ENCODE results near the gene EDEM3.
"Not testable (repeated sequence)": the region's sequence is repeated elsewhere in the genome, so short reads cannot be mapped to it uniquely, and the experiment has no call there.

The EDEM3 gene

DNA sequence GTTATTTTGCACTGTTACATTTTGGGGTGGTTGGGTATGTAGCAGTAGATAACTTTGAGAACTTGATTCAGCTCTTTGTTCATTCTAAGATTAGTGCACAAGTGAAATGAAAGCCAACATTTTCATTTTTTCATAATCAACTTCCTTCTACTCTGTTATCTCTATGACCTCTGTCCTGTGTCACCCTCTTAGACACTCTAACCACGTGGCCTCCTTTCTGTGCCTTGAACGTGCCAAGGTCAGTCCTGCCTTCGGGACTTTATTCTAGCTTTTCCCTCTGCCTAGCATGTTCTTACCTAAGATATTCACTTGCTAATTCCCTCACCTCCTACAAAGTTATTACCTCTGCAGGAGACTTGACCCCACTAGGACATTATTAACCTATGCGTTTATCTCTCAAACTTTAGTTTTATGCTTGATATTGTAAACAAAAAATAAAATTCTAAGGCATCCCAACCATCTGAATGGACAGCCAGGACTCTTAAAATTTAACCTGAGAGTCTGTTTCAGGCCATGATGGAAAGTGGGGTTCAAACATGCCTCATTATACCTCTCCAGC is 19.2 kb upstream of the EDEM3 start:
- DNase-seq, result no peak
- in situ Hi-C loops (cut with MboI; ENCODE audit: low pct_unique_long_range_greater_than_20kb, low sequenced_read_pairs), result no loop called here

DNA sequence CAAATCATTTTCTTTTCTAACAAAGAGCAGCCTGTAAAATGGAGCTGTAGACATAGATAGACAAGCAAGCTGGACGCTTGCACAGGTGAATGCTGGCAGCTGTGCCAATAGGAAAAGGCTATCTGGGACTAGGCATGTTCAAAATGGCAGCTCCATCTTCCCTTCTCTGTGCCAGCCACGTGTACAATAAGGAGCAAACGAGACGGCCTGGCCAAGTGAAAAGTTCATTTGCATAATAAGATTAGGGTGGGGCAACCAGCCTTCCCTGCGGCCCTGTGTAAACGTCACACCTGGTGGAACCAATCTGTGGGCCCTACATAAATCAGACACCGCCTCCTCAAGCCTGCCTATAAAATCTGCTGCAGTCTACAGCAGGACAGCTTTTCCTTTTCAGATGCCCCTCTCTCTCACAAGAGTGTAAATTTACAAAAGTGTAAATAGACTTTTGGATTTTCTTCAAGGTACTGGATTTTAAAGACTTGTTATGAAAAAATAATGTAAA is 16.6 kb upstream of the EDEM3 start:
- in situ Hi-C loops (cut with MboI; ENCODE audit: low pct_unique_long_range_greater_than_20kb, low sequenced_read_pairs), result no loop called here
- no peak for DNase-seq

DNA sequence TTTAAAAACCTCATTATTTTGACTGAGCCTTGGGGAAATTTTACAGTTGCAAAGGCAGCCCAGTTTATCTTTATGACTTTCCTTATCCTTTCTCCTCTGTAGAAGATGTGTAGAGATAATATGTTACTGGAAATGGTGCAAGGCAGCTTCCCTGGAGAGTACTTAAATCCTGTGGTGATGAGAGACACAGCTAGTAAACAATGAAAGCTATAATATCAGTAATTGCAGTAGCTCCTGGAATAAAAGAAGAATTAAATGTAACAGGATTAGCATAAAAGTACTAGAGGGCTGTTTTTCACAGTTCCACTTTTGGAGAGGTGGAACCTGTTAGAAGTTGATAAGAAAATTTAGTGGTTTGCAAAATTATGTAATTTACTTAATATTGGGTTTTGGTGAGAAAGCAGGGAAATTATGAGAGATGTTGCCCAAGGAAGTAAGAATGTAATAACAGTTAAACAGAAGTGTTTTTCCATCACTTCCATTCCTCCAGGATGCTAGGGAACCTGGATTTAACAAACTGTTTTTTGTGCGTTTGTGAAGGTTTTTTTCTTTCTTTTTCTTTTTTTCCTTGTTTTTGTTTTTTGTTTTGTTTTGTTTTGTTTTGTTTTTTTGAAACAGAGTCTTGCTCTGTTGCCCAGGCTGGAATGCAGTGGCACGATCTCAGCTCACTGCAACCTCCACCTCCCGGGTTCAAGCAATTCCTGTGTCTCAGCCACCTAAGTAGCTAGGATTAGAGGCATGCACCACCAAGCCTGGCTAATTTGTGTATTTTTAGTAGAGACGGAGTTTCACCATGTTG is 15.7 kb upstream of the EDEM3 start:
- in situ Hi-C loops (cut with MboI; ENCODE audit: low pct_unique_long_range_greater_than_20kb, low sequenced_read_pairs), result no loop called here
- DNase-seq, result no peak

DNA sequence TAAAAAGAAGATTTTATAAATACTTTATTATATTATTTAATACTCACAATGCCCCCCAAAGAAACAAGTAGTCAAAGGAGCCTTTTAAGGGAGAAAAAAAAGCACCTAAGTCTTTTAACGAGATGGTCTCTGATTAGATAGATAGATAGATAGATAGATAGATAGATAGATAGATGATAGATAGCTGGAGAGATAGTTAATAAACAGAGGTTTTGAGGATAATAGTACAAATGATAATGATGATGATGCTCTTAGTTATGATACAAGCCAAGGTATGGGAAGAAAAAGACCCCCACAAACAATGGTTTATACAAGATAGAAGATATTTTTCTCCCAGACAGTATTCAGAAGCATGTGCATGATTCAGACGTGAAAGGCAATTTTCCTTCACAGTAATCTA is 14.6 kb upstream of the EDEM3 start:
- no peak for DNase-seq
- in situ Hi-C loops (cut with MboI; ENCODE audit: low pct_unique_long_range_greater_than_20kb, low sequenced_read_pairs), result no loop called here

DNA sequence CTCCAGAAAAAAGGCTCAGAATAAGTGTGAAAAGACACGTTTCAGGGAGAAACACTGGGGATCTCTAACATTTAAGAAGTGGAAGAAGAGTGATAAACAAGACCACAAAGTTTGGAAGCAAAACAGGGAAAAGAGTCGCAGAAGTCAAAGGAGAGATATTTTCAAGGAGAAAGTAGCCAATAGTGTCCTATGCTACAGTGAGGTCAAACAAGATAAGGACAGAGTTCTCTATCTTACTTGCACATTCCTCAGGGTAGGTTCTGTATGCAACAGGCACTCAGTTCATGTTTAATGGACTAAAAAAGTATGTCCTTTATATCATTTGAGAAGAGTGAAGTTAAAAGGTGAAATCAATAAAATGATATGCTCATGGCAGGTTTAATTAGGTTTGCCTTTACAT is 13.8 kb upstream of the EDEM3 start:
- no peak for DNase-seq
- in situ Hi-C loops (cut with MboI; ENCODE audit: low pct_unique_long_range_greater_than_20kb, low sequenced_read_pairs), result no loop called here

DNA sequence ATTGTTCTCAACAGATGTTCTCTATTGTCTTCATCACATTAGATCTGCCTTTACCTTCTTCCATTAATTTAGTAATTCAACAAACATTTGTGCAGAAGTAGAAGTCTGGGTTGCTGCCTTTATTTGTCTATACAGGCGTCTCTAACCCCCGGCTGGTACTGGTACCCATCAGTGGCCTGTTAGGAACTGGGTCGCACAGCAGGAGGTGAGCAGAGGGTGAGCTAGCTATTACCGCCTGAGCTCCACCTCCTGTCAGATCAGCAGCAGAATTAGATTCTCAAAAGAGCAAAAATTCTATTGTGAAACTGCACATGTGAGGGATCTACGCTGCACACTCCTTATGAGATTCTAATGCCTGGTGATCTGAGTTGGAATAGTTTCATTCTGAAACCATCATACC is 12.9 kb upstream of the EDEM3 start:
- in situ Hi-C loops (cut with MboI; ENCODE audit: low pct_unique_long_range_greater_than_20kb, low sequenced_read_pairs), result no loop called here
- DNase-seq, result no peak

DNA sequence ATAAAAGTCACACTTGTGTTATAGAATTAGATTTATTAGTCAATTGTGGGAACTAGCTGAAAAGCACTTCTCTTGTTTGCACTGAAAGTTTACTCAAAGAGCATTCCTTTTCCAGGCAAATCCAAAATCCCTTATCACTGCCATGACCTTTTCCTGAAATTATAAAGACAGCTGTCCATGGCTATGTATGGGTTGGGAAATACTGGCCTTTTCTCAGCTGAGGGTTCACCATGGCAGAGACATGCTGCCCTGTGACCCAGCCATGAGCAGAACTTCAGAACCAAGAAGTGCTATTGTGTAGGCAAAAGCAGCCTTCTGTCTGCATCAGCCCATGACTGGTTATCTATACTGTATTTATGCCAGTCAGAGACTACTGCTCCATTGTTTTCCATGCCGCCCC is 9.8 kb upstream of the EDEM3 start:
- no peak for DNase-seq
- in situ Hi-C loops (cut with MboI; ENCODE audit: low pct_unique_long_range_greater_than_20kb, low sequenced_read_pairs), result no loop called here

DNA sequence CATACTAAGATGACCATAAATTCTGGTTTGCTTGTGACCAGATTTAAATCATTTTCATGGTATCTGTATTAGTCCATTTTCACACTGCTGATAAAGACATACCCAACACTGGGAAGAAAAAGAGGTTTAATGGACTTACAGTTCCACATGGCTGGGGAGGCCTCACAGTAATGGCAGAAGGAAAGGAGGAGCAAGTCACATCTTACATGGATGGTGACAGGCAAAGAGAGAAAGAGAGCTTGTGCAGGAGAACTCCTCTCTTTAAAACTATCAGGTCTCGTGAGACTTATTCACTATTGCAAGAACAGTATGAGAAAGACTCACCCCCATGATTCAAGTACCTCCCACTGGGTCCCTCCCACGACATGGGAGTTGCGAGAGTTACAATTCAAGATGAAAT is 8.9 kb upstream of the EDEM3 start:
- DNase-seq; in situ Hi-C loops (cut with MboI; ENCODE audit: low pct_unique_long_range_greater_than_20kb, low sequenced_read_pairs): not testable (repeated sequence)

DNA sequence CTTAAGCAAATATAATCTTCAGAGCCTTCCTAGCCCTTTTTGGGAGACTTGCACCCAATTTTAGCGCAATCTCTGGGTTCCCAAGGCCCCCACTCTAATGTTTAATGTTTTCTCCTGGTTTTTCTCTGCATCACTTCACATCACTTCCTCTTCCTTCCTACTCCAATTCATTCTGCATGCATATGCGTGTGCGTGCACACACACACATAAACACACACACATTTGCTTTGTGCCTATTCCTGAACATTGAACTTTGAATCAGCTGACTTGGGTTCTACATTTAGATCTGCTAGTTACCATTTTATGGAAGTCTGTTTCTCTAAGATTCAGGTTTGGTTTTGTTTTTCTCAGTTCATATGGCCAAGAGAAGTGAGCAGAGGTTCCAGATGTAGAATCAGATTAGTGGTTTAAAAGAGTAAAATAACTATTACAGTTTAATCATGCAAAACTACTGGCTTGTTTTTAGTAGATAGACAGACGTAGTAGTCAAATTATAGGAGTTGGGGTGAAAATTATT is 7.4 kb upstream of the EDEM3 start:
- DNase-seq, result no peak
- in situ Hi-C loops (cut with MboI; ENCODE audit: low pct_unique_long_range_greater_than_20kb, low sequenced_read_pairs), result no loop called here

DNA sequence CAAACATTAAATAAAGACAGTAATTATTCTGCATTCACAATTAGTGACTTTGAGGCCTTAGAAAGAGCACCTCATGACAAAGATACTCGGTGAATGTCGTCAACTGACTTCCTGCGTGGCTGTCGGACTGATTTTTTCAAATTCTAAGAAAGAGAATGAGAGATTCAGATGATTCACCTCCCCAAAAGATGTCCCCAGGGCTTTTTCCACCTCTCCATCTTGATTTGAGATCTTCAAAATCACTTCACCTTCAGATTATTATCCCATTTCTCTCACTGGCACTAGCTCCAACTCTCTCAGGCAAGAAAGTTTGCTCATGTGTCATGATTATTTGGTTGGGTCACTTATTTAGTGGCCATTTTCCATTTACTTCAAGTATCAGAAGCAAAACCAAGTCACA is 5.0 kb upstream of the EDEM3 start:
- in situ Hi-C loops (cut with MboI; ENCODE audit: low pct_unique_long_range_greater_than_20kb, low sequenced_read_pairs), result no loop called here
- DNase-seq, result no peak

DNA sequence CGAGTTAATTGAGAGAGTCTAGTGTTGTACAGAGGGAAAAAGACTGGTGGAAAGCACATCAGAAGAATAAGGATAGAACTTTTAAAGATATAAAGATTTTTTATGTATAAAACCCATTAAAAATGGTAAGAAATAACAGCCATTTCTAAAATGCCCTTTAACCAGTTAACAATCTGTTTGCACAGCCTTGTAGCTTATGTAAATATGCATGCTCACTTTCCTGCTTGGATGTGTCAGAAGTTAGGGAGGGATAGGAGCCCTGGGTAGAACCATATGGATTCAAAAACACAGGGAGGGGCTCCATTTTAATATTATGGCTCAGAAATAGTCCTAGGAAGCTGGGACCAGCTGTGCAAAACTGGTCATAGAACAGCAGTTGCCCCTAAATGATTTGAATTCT is 4.5 kb upstream of the EDEM3 start:
- in situ Hi-C loops (cut with MboI; ENCODE audit: low pct_unique_long_range_greater_than_20kb, low sequenced_read_pairs), result no loop called here
- no peak for DNase-seq

DNA sequence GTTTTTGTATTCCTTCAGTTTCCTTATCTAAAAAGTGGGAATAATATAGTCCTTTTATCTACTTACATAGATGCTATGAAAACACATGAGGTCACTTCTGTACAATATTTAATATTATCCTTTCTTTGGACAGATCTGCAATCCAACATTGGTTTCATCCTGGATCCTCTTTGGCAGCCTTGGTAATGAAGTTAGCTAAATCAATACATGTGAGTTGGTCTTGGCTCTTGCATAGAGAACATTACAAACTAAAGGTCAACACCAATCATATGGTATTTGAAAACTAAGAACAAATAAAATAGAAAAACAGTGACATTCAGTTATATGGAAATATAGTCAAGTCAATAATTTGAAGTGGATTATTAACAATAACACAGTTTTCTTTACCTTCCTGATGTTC is 3.2 kb upstream of the EDEM3 start:
- no peak for DNase-seq
- in situ Hi-C loops (cut with MboI; ENCODE audit: low pct_unique_long_range_greater_than_20kb, low sequenced_read_pairs), result no loop called here

DNA sequence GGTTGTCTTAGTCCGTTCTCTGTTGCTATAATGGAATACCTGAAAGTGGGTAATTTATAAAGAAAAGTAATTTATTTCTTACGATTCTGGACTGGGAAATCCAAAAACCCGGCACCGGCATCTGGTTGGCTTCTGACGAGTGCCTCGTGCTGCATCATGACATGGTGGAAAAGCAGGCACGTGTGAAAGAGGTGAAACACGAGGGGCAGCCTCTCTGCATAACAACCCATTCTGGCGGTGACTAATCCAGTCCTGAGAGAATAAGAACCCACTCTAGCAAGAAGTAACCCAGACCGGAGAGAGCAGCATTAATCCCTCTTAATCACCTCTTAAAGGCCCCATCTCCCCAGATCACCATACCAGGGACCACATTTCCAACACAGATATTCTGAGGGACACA is 2.7 kb upstream of the EDEM3 start:
- in situ Hi-C loops (cut with MboI; ENCODE audit: low pct_unique_long_range_greater_than_20kb, low sequenced_read_pairs), result no loop called here
- no peak for DNase-seq

DNA sequence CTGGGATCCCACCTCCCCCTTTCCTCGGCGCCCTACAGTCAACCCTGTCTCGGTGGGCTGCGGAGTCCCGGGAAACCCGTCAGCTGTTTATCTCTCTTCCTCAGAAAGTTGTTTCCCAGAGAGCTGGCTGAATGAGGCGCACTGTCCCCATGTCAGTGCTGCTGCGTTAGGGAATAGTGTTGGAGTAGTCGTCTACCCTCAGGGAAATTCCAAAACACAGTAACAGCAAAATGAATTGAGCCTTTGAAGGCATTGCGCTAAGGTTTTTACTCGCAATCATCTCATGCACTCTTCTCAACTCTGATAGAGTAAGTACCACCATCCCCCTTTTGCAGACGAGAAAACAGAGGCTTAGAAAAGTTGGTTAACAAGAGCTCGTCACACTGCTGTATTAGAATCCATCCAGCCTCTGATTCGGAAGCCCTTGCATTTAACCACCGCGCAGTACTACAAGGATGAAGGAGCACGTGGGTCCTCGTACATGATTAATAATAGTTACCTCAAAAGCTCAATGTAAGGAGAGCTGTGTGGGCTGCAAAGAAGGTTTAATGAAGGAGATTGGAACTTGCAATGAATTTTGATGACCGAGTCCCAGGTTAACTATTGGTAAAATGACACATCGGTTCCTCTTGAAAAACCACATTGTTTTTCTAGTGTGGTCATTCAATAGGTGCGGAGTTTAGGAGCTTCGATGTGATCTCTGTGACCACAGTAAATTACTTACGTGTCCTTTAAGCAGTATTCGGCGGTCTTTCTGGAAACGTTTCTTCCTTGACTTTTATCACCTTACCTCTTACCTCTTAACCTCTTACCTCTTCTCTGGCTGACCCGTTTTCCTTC is 788 bp upstream of the EDEM3 start:
- DNase-seq, result peak; percentile 54
- in situ Hi-C loops (cut with MboI; ENCODE audit: low pct_unique_long_range_greater_than_20kb, low sequenced_read_pairs), result no loop called here

DNA sequence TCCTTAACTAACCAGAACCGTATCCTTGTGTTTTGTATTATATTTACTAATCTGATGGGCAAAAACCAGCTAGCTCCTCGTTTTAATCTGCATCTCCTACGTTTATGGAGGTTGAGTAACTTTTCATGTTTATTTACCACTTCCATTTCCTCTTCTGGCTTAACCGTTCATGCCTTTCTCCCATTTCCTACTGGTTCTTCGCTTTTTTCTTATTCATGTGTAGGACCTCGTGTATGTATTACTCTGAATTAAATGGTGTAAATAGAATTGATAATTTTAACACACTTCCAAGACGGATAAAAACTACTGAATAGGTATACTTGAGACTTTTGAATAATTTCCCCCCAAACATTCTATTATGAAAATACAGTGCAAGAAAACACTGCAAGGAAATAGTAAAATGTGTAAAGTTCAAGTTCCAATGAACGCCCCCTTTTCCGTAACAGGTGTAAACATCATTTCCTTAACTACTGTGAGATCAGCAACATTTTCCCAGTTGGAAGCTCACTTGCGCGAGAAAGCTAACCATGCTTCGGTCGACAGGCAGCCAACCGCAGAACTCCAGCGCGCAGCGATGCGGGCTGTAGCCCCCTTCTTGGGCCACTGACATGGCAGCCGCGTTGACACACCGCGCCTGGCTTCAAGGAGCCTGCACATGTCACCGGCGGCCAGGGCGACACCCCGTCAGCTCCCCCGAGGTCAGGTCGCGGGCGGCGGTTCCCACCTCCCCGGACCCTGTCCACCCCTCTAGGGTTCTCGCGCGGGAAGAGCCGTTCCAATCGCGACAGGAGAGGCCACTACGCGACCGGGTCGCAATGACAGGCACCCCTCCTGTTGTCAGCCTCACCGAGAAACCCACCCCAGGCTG is 816 bp downstream of the EDEM3 start:
- peak; percentile 49 for DNase-seq
- in situ Hi-C loops (cut with MboI; ENCODE audit: low pct_unique_long_range_greater_than_20kb, low sequenced_read_pairs), result no loop called here

DNA sequence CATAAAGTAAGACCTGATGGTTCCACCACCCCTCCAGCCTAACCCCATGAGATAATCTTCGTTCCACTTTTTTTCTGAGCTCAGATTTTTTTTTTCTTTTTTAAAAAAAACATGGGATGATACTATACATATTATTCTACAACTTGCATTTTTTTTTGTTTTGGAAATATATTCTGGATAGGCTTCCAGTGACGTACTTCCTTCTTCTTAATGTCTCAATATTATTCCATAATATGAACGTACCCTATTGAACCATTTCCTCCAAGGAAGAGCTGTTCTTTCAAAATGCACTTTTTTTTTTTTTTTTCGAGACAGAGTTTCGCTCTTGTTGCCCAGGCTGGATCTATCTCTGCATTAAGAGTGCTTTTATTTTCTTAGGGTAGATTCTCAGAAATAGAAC is 1.5 kb downstream of the EDEM3 start:
- DNase-seq, result no peak
- in situ Hi-C loops (cut with MboI; ENCODE audit: low pct_unique_long_range_greater_than_20kb, low sequenced_read_pairs), result no loop called here

DNA sequence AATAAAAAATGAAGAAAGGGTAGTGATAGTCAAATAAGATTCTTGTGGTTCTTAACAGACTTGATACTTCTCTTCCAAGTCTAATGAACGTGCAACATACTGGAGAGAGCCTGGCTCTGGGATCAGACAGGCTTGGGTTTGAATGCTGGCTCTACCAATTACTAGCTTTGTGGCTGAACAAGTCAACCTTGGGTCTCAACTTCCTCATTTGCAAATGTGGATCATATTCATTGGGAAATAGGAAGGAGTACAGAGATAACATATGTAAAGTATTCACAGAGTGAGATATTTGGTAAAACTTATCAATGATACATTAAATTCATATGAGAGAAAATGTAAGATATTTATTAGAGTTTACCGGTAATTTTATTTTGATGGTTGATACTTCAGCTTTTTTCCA is 2.0 kb downstream of the EDEM3 start:
- DNase-seq, result peak; percentile 72

DNA sequence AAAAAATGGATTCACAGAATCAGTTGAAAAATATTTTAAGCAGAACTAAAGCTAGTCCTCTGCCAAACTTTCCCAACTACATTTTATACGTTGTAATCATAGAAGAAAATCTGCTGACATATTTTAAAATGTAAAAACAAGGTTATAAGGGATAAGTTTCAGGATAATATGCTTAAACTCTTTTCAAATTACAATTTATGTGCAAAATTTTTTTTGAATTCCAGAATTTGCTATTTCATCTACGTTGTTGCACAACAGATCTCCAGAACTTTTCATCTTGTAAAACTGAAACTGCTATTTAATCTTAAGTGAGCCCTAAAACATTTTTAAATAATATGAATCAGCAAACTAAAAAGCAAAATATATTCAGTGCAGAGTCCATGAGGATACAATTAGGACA is 5.9 kb downstream of the EDEM3 start:
- DNase-seq, result no peak
- in situ Hi-C loops (cut with MboI; ENCODE audit: low pct_unique_long_range_greater_than_20kb, low sequenced_read_pairs), result no loop called here

More for the DNA sequence above, 2.0 kb downstream of the EDEM3 start:
- in situ Hi-C loops (cut with MboI; ENCODE audit: low pct_unique_long_range_greater_than_20kb, low sequenced_read_pairs), result no loop called here

Data from KBM-7 (cell line).